ENCODE results near the gene NEUROD4. TPM values are rescaled to one million over a fixed set of nuclear protein-coding genes. Genes with fewer than 3 reads are reported as not detected.

The NEUROD4 gene
- total RNA-seq (2021) (not detected in 2 replicates), Bru-seq, nascent RNA (not detected), BruChase-seq, experiment 1, labeled RNA remaining after a 2-hour chase (not detected), BruChase-seq, experiment 2, labeled RNA remaining after a 6-hour chase (not detected)
- long read RNA-seq: 0 reads

- BruUV-seq (replicated peaks): no TSS peak
- ChIA-PET CTCF (no interaction called here), POLR2A (ENCODE audit: unreplicated experiment) (no interaction called here)
- H3K79me2 ChIP-seq (ENCODE audit: low read depth): no peaks in the 10 kb centered on the region
- H3K36me3 ChIP-seq (ENCODE audit: low read depth): no peaks in the 10 kb centered on the region
- H3F3A ChIP-seq (ENCODE audit: insufficient read depth, low read depth): no peaks in the 10 kb centered on the region
- H3K27ac ChIP-seq: no peak within 1 kb of the TSS
- H3K9me3 ChIP-seq (ENCODE audit: insufficient read depth, low read depth): no peaks in the 10 kb centered on the region
- no peak within 1 kb of the TSS for H3K4me2 ChIP-seq
- no peaks in the 10 kb centered on the region for H3K9me2 ChIP-seq (ENCODE audit: insufficient read depth)
- H3K27me3 ChIP-seq (ENCODE audit: insufficient read depth, low read depth): peaks cover 23% of the 10 kb centered on the region
- no peaks in the 10 kb centered on the region for H4K20me1 ChIP-seq (ENCODE audit: insufficient read depth)
- intact Hi-C loops (cut with micrococcal nuclease; ENCODE audit: unreplicated experiment): no loop called here
- no peaks in the 10 kb centered on the region for H3K4me1 ChIP-seq (replicated peaks; ENCODE audit: insufficient read depth)
- no peak within 1 kb of the TSS for H3K4me3 ChIP-seq
- H2AFZ ChIP-seq: no peak within 1 kb of the TSS
- peak in 1 of 2 experiments; percentile 1 for DNase-seq
- no peak for TF ChIP-seq CTCF (conservative IDR thresholded peaks at IDR 0.05)
- no peak for TF ChIP-seq EZH2 (IDR thresholded peaks at IDR 0.05; ENCODE audit: low read depth)
Measured at GRCh38 chr12:55019784-55020183, at the start of gene NEUROD4. Gene NEUROD4 (plus strand): TSS chr12:55019974. CDS start chr12:55026440, 6,466 bp downstream.

- no peaks in the 10 kb centered on the region for H3K36me3 ChIP-seq (ENCODE audit: low read depth)
- peaks cover 60% of the 10 kb centered on the region for H3K27me3 ChIP-seq (ENCODE audit: insufficient read depth, low read depth)
- no TSS peak for BruUV-seq (replicated peaks)
Measured at GRCh38 chr12:54970741-54971140, 49.0 kb upstream of the NEUROD4 start.

GRCh38 chr12:54973556-54973955 is 46.2 kb upstream of the NEUROD4 start:
- Histone ChIP-seq H4K20me1 (ENCODE audit: insufficient read depth) (no peaks in the 10 kb centered on the region), H2AFZ (no peak overlapping the region), H3F3A (ENCODE audit: insufficient read depth, low read depth) (no peaks in the 10 kb centered on the region), H3K36me3 (ENCODE audit: low read depth) (no peaks in the 10 kb centered on the region), H3K4me3 (no peak overlapping the region), H3K4me1 (replicated peaks; ENCODE audit: insufficient read depth) (no peaks in the 10 kb centered on the region), H3K79me2 (ENCODE audit: low read depth) (no peaks in the 10 kb centered on the region), H3K27ac (no peak overlapping the region), H3K27me3 (ENCODE audit: insufficient read depth, low read depth) (peaks cover 74% of the 10 kb centered on the region), H3K9me2 (ENCODE audit: insufficient read depth) (no peaks in the 10 kb centered on the region), H3K4me2 (no peak overlapping the region), H3K9me3 (ENCODE audit: insufficient read depth, low read depth) (no peaks in the 10 kb centered on the region)
- POLR2A ChIA-PET (ENCODE audit: unreplicated experiment): no interaction called here
- CTCF ChIA-PET: no interaction called here
- no peak for DNase-seq
- TF ChIP-seq EZH2 (IDR thresholded peaks at IDR 0.05; ENCODE audit: low read depth) (no peak), CTCF (conservative IDR thresholded peaks at IDR 0.05) (no peak)
- intact Hi-C loops (cut with micrococcal nuclease; ENCODE audit: unreplicated experiment): no loop called here
- no TSS peak for BruUV-seq (replicated peaks)

More at GRCh38 chr12:54970741-54971140, 49.0 kb upstream of the NEUROD4 start:
- CTCF ChIA-PET: no interaction called here
- no peak for DNase-seq
- Histone ChIP-seq H3K4me3 (no peak overlapping the region), H3F3A (ENCODE audit: insufficient read depth, low read depth) (no peaks in the 10 kb centered on the region), H3K9me3 (ENCODE audit: insufficient read depth, low read depth) (no peaks in the 10 kb centered on the region), H3K79me2 (ENCODE audit: low read depth) (no peaks in the 10 kb centered on the region), H3K27ac (no peak overlapping the region), H3K9me2 (ENCODE audit: insufficient read depth) (no peaks in the 10 kb centered on the region), H4K20me1 (ENCODE audit: insufficient read depth) (no peaks in the 10 kb centered on the region), H3K4me2 (no peak overlapping the region), H3K4me1 (replicated peaks; ENCODE audit: insufficient read depth) (no peaks in the 10 kb centered on the region), H2AFZ (no peak overlapping the region)
- POLR2A ChIA-PET (ENCODE audit: unreplicated experiment): no interaction called here
- intact Hi-C loops (cut with micrococcal nuclease; ENCODE audit: unreplicated experiment): no loop called here
- no peak for TF ChIP-seq CTCF (conservative IDR thresholded peaks at IDR 0.05)
- TF ChIP-seq EZH2 (IDR thresholded peaks at IDR 0.05; ENCODE audit: low read depth): no peak
